ENCODE data around the gene KLHDC9.

DNA sequence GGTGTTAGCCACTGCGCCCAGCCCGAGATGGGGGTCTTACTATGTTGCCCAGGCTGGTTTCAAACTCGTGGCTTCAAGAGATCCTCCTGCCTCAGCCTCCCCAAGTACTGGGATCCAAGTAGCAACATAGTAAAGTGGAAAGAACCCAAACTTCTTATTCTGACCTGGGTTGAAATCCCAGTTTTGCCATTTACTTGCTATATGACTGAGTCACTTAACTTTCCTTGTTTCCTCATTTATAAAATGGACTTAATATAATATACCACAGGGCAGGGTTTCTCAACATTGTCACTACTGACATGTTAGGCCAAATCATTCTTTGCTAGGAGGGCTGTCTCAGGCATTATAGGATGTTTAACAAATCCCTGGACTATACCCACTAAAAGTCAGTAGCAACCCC, 13.0 kb downstream of the KLHDC9 start:
- TF ChIP-seq, protein P1, sequence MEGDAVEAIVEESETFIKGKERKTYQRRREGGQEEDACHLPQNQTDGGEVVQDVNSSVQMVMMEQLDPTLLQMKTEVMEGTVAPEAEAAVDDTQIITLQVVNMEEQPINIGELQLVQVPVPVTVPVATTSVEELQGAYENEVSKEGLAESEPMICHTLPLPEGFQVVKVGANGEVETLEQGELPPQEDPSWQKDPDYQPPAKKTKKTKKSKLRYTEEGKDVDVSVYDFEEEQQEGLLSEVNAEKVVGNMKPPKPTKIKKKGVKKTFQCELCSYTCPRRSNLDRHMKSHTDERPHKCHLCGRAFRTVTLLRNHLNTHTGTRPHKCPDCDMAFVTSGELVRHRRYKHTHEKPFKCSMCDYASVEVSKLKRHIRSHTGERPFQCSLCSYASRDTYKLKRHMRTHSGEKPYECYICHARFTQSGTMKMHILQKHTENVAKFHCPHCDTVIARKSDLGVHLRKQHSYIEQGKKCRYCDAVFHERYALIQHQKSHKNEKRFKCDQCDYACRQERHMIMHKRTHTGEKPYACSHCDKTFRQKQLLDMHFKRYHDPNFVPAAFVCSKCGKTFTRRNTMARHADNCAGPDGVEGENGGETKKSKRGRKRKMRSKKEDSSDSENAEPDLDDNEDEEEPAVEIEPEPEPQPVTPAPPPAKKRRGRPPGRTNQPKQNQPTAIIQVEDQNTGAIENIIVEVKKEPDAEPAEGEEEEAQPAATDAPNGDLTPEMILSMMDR (IDR thresholded peaks at IDR 0.05): no peak
- no peak for TF ChIP-seq FOXS1 (CRISPR knock-in tag; IDR thresholded peaks at IDR 0.05)
- no peak for TF ChIP-seq CEBPB (IDR thresholded peaks at IDR 0.05)
- TF ChIP-seq, protein P2, sequence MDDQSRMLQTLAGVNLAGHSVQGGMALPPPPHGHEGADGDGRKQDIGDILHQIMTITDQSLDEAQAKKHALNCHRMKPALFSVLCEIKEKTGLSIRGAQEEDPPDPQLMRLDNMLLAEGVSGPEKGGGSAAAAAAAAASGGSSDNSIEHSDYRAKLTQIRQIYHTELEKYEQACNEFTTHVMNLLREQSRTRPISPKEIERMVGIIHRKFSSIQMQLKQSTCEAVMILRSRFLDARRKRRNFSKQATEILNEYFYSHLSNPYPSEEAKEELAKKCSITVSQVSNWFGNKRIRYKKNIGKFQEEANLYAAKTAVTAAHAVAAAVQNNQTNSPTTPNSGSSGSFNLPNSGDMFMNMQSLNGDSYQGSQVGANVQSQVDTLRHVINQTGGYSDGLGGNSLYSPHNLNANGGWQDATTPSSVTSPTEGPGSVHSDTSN (IDR thresholded peaks at IDR 0.05): no peak
- no peak for TF ChIP-seq RAD21 (conservative IDR thresholded peaks at IDR 0.05 in 1 of 2, IDR thresholded peaks at IDR 0.05 in 1 of 2)
- no peak for TF ChIP-seq KDM1A (IDR thresholded peaks at IDR 0.05; ENCODE audit: low read depth)
- no peak for TF ChIP-seq POLR2A (IDR thresholded peaks at IDR 0.05; ENCODE audit: low read length)
- TF ChIP-seq, protein P3, sequence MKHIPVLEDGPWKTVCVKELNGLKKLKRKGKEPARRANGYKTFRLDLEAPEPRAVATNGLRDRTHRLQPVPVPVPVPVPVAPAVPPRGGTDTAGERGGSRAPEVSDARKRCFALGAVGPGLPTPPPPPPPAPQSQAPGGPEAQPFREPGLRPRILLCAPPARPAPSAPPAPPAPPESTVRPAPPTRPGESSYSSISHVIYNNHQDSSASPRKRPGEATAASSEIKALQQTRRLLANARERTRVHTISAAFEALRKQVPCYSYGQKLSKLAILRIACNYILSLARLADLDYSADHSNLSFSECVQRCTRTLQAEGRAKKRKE (CRISPR knock-in tag; IDR thresholded peaks at IDR 0.05; ENCODE audit: low read depth): no peak
- TF ChIP-seq CBX8 (IDR thresholded peaks at IDR 0.05): no peak

Data from A549 (cell line).